GM21390 (cell line): ENCODE data around the gene ETNK2.

Experiments used
- ATAC-seq: cut with Tn5 transposase; IDR thresholded peaks from one replicate; pipeline ENCODE4 v1.9.1; 2021; ENCODE audit not compliant: unreplicated experiment

Gene ETNK2

GRCh38 chr1:204151552-204152309 lies at the start of gene ETNK2:
ETNK2 (minus strand) TSS chr1:204152044; CDS start chr1:204151852, 192 bp downstream.
- no peak for ATAC-seq

- no peak for ATAC-seq
These were observed 49.6 kb upstream of the ETNK2 start for GRCh38 chr1:204201348-204202040.

GRCh38 chr1:204199579-204199978 lies 47.7 kb upstream of the ETNK2 start:
- ATAC-seq, result no peak

GRCh38 chr1:204198348-204199340 lies 46.8 kb upstream of the ETNK2 start:
- ATAC-seq, result no peak

GRCh38 chr1:204197068-204197467 lies 45.2 kb upstream of the ETNK2 start:
- no peak for ATAC-seq

GRCh38 chr1:204196068-204196795 lies 44.4 kb upstream of the ETNK2 start, which contains the start of gene KISS1:
KISS1 (minus strand) TSS chr1:204196491; CDS start chr1:204192876, 3,615 bp downstream.
- no peak for ATAC-seq

GRCh38 chr1:204194771-204195170 lies 42.9 kb upstream of the ETNK2 start:
- ATAC-seq, result no peak

GRCh38 chr1:204194080-204194479 lies 42.2 kb upstream of the ETNK2 start:
- ATAC-seq, result no peak

- no peak for ATAC-seq
These were observed 40.9 kb upstream of the ETNK2 start for GRCh38 chr1:204192589-204193352.

GRCh38 chr1:204192046-204192445 lies 40.2 kb upstream of the ETNK2 start:
- no peak for ATAC-seq

GRCh38 chr1:204191456-204191855 lies 39.6 kb upstream of the ETNK2 start:
- ATAC-seq, result no peak

- no peak for ATAC-seq
These were observed 38.7 kb upstream of the ETNK2 start for GRCh38 chr1:204190212-204191211.

- ATAC-seq, result no peak
These were observed 37.3 kb upstream of the ETNK2 start for GRCh38 chr1:204188959-204189639.

- no peak for ATAC-seq
These were observed 34.8 kb upstream of the ETNK2 start for GRCh38 chr1:204186597-204186996.

GRCh38 chr1:204181116-204181515 lies 29.3 kb upstream of the ETNK2 start:
- ATAC-seq, result no peak

GRCh38 chr1:204180133-204180532 lies 28.3 kb upstream of the ETNK2 start:
- ATAC-seq, result no peak

GRCh38 chr1:204178487-204179281 lies 26.8 kb upstream of the ETNK2 start:
- ATAC-seq, result no peak
